Activated T-cell treated with anti-CD3 and anti-CD28 coated beads, Interleukin-2, amount 50 U/mL, for 48 hours (primary cell): ENCODE data around the gene C1QTNF1.

Experiments used
- DNase-seq, 2 experiments: peaks; one replicate each; pipeline ENCODE4 v3.0.0-alpha.2; 2020

Gene C1QTNF1

GRCh38 chr17:79097226-79098055, 73.5 kb downstream of the C1QTNF1 start:
- DNase-seq, result no peak

GRCh38 chr17:79098282-79098867, 74.4 kb downstream of the C1QTNF1 start:
- no peak for DNase-seq
